ENCODE measurements around the gene DNPH1. TPM values are rescaled to one million over a fixed set of nuclear protein-coding genes. Genes with fewer than 3 reads are reported as not detected.

The DNPH1 gene
- total and polyA plus RNA-seq, 9 of the 15 experiments (the other 6 are each of a cell fraction or from before 2014, with no cell fraction given) = 7.3 to 300 (median 68.7) TPM

DNA sequence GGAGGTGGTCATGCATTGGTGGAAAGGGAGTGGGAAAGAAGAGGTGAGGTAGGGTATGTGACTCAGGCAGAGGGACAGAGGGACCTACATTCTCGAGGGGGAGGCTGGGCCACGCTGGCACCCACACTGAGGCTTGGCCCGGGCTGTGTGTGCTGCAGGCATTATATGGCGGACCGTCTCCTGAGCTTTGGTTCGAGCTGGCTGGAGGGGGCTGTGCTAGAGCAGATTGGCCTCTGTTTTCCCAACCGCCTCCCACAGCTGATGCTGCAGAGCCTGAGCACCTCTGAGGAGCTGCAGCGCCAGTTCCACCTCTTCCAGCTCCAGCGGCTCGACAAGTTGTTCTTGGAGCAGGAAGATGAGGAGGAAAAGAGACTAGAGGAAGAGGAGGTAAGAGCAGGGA, 23.4 kb downstream of the DNPH1 start:
- ChIA-PET CTCF (ENCODE audit: low intra/inter-chr PET ratio) (no interaction called here), POLR2A (interaction anchor here (0.7 to 1.8 kb wide), 6 partner anchors 13 to 435 kb away, joined by 3 to 10 read pairs (median 3); no protein-coding TSS in a partner anchor)
- H3K79me2 ChIP-seq (ENCODE audit: control insufficient read depth, insufficient read depth, low read length) = no peaks in the 10 kb centered on the region
- in situ Hi-C loops (cut with MboI) = no loop called here
- H3K27ac ChIP-seq (ENCODE audit: extremely low read depth, low read depth, low read length) = no peak overlapping the region
- H3K27me3 ChIP-seq (ENCODE audit: control insufficient read depth in 2 of 2, insufficient read depth in 2 of 2, low read length in 2 of 2) = no peaks in the 10 kb centered on the region
- WGBS (ENCODE audit: insufficient coverage, low coverage, missing lambda C conversion rate) = 55% methylated on average over 10 of the region's 10 CpGs
- intact Hi-C loops (cut with micrococcal nuclease) = no loop called here
- no peak for TF ChIP-seq FOXK2 (conservative IDR thresholded peaks at IDR 0.05 in 1 of 2, IDR thresholded peaks at IDR 0.05 in 1 of 2; ENCODE audit: low read depth in 2 of 2)
- TF ChIP-seq MCM7 (IDR thresholded peaks at IDR 0.05) = no peak
- TF ChIP-seq, protein P1, sequence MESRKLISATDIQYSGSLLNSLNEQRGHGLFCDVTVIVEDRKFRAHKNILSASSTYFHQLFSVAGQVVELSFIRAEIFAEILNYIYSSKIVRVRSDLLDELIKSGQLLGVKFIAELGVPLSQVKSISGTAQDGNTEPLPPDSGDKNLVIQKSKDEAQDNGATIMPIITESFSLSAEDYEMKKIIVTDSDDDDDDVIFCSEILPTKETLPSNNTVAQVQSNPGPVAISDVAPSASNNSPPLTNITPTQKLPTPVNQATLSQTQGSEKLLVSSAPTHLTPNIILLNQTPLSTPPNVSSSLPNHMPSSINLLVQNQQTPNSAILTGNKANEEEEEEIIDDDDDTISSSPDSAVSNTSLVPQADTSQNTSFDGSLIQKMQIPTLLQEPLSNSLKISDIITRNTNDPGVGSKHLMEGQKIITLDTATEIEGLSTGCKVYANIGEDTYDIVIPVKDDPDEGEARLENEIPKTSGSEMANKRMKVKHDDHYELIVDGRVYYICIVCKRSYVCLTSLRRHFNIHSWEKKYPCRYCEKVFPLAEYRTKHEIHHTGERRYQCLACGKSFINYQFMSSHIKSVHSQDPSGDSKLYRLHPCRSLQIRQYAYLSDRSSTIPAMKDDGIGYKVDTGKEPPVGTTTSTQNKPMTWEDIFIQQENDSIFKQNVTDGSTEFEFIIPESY (CRISPR knock-in tag; IDR thresholded peaks at IDR 0.05) = peak; percentile 36; the same call in 1 of the 2 replicates
- H3K9me3 ChIP-seq (replicated peaks; ENCODE audit: control insufficient read depth, insufficient read depth, low read depth, low read length) = no peaks in the 10 kb centered on the region
- no peak overlapping the region for H3K4me3 ChIP-seq
- H3K9ac ChIP-seq (ENCODE audit: insufficient read depth in 1 of 2, low read depth in 2 of 2, low read length in 2 of 2) = peak overlapping the region in 1 of 2 experiments; percentile 64; a peak in 2 of 4 replicates
- FAIRE-seq (no peak), DNase-seq (ENCODE audit: extremely low read depth in 1 of 4, low spot score in 3 of 4) (no peak), ATAC-seq (peak; percentile 22; the same call in 2 of the 3 replicates)
- H4K20me1 ChIP-seq (replicated peaks; ENCODE audit: control insufficient read depth, insufficient read depth, low read length) = no peaks in the 10 kb centered on the region; the same call in 1 of the 2 replicates
- H3K36me3 ChIP-seq (ENCODE audit: control insufficient read depth, insufficient read depth, low read length) = 0 out of 3 replicates have a peak, but pooled peaks cover 3% of the 10 kb centered on the region
- H2AFZ ChIP-seq (ENCODE audit: low read depth, low read length) = no peak overlapping the region
- H3K9me1 ChIP-seq (ENCODE audit: control insufficient read depth, insufficient read depth, low read length) = no peaks in the 10 kb centered on the region
- BruUV-seq (replicated peaks) = no TSS peak
- H3K4me1 ChIP-seq (replicated peaks in 1 of 2; ENCODE audit: control insufficient read depth in 2 of 2, insufficient read depth in 2 of 2, low read length in 2 of 2) = peaks cover 0 to 3% of the 10 kb centered on the region in 2 experiments; a peak in 1 of 5 replicates
- no peak overlapping the region for H3K4me2 ChIP-seq (ENCODE audit: insufficient read depth, low read length)
